IPS-18a (cell line): ENCODE data around the gene LONRF2.

Source experiments
- H3K27ac ChIP-seq: one replicate; pipeline ENCODE4 v1.5.1; 2013; ENCODE audit warnings: low read length
- H3K27me3 ChIP-seq: one replicate; pipeline ENCODE4 v1.6.1; 2013; ENCODE audit warnings: mild to moderate bottlenecking, low read length; ENCODE audit not compliant: control insufficient read depth, insufficient read depth
- H3K36me3 ChIP-seq: one replicate; pipeline ENCODE4 v1.6.1; 2013; ENCODE audit warnings: low read depth, low read length; ENCODE audit not compliant: control insufficient read depth
- H3K4me1 ChIP-seq: one replicate; pipeline ENCODE4 v1.6.1; 2013; ENCODE audit warnings: low read depth, low read length; ENCODE audit not compliant: control insufficient read depth
- H3K4me3 ChIP-seq: one replicate; pipeline ENCODE4 v1.5.1; 2013; ENCODE audit warnings: low read length
- H3K9ac ChIP-seq: one replicate; pipeline ENCODE4 v1.6.1; 2013; ENCODE audit warnings: mild to moderate bottlenecking, low read length, moderate library complexity
- H3K9me3 ChIP-seq: one replicate; pipeline ENCODE4 v1.6.1; 2013; ENCODE audit warnings: low read depth, low read length; ENCODE audit not compliant: control insufficient read depth

Gene LONRF2

DNA sequence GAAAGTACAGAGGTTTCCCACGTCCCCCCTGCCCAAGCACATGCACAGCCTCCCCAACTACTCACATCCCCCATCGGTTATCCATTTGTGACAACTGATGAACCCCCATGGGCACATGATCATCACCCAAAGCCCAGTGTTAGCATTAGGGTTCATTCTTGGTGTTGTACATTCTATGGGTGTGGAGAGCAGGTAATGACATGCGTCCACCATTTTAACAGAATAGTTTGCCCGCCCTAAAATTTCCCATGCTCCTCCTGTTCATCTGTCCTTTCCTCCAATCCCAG, 74.3 kb downstream of the LONRF2 start:
- Histone ChIP-seq H3K9ac (no peak overlapping the region), H3K4me1 (no peaks in the 10 kb centered on the region), H3K4me3 (no peak overlapping the region), H3K36me3 (no peaks in the 10 kb centered on the region), H3K9me3 (no peaks in the 10 kb centered on the region), H3K27me3 (no peaks in the 10 kb centered on the region), H3K27ac (no peak overlapping the region)

DNA sequence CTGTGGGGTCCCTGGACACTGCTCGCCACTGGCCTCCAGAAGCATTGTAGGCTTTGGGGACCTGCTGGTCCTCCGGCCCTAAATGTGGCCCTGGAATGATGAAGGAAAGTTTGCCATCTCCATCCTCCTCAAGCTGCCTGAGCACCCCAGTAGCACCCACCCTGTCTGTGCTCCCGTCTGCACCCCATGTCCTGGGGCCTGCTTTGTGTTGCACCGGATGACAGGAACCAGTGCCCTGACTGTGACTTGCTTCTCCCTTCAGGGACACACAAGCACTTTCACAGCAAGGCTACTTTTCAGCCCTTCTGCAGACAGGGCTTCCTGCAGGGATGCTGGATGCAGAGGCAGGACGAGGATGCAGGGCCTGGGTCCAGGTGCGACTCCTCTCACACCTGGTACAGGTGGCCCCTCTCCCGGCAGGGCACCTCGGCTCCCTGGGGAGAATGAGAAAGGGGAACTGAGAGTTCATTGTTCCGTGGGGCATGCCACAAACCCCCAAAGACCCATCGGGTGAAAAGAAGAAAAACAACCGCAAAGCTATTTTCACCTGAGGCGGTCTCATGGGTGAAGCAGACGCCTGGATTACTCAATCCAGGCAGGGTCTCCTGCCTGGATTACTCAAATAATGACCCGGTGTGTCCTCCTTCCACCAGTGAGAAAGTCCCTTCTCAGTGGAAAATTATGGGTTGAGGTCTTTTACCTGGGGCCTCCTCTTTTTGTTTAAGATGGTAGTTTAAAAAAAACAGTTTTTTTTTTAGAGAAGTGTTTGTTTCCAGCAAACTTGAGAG, 74.9 kb downstream of the LONRF2 start:
- no peaks in the 10 kb centered on the region for H3K4me1 ChIP-seq
- no peak overlapping the region for H3K27ac ChIP-seq
- no peaks in the 10 kb centered on the region for H3K36me3 ChIP-seq
- no peak overlapping the region for H3K9ac ChIP-seq
- H3K9me3 ChIP-seq: no peaks in the 10 kb centered on the region
- H3K27me3 ChIP-seq: no peaks in the 10 kb centered on the region
- H3K4me3 ChIP-seq: no peak overlapping the region

DNA sequence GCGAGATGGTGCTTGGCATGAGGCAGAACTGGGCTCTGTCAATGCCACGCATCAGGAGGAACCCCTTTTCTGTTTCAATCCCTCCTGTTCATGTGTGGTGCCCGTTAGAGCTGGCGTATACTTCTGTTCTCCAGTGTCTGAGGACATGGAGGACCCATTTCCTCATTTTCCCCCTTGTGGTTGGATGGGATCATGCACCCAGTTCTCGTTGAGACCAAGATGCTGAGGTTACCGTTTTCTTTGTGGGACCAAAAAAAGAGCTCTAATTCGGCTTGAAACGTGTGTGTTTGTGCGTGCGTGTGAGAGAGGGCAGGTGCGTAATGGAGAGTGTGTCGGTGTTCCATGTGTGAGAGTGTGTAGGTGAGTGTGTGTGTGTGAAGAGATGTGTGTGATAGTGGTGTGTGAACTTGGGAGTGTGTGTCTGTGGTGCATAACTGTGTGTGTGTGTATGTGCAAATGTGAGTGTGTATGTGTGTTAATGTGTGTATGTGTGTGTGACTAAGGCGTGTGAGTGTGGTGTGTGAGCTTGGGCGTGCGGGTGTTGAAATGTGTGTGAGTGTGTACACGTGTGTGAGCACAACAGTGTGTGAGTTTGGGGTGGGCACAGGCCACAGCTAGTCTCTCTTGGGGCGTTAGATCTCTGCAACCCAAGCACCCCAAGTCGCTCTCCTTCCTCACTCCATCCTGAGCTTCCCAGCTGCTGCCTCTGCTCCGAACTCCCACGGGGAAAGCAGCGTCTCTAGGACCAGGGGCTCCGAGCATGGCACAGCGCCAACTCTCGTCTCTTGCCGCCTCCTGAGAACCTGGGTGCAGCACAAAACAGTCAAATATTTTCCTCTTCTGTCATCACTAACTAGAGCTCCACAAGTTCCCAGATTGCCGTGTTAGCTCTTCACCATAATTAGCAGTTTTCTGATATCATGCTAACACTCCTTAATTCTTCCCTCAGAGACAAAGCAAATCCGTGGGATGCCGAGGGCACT, 75.8 kb downstream of the LONRF2 start:
- Histone ChIP-seq H3K27ac (no peak overlapping the region), H3K4me1 (no peaks in the 10 kb centered on the region), H3K4me3 (no peak overlapping the region), H3K9ac (no peak overlapping the region), H3K36me3 (no peaks in the 10 kb centered on the region), H3K9me3 (no peaks in the 10 kb centered on the region), H3K27me3 (no peaks in the 10 kb centered on the region)

DNA sequence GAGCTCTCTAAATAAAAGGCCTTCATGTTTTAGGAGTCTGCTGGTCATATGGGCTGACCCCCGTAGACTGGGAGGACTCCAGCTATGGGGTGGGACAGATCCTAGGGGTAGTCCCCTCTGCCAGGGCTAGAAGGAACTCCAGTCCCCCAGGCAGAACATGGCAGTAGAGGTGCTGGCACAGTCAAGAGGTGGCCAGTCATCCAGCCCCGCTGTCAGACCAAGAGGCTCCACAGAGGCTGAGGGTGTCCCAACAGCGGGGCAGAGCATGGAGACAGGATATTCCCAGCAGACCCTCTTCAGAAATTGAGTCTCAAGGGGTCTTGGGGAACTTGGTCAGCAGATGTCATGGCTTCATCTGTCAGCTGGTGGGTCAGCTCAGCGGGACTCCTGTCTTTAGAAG, 76.6 kb downstream of the LONRF2 start:
- no peaks in the 10 kb centered on the region for H3K36me3 ChIP-seq
- H3K9me3 ChIP-seq: no peaks in the 10 kb centered on the region
- H3K27ac ChIP-seq: no peak overlapping the region
- H3K27me3 ChIP-seq: peaks cover 4% of the 10 kb centered on the region
- H3K4me1 ChIP-seq: no peaks in the 10 kb centered on the region
- no peak overlapping the region for H3K4me3 ChIP-seq
- no peak overlapping the region for H3K9ac ChIP-seq

DNA sequence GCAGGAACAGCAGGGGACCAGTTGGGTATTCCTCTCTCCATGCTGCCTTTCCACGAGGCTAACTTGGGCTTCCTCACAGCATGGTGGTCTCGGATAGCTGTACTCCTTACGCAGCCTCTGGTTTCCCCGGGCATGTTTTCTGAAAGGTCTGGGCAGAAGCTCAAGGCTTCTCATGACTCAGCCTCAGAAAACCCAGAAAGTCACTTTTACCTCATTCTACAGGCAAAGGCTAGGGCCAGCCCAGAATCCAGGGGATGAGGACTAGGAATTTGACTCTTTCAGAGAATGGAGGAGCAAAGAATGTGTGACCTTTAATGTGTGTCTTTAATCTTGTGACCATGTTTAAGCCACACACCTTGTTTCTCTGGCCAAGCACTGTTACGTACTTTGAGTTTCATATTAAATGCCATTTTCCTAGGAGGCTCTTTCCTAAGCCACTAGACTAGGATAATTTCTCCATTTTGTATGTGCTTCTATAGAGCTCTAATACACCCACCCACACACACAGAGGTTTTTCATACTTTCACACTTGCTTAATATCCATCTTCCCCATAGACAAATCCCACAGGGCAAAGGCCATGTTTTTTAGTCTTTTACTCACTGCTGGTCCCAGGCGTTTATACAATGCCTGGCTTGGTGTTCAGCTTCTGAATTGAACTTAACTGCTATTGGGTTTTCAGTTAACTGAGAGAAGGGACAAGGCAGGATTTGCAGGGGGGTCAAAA, 77.3 kb downstream of the LONRF2 start:
- no peak overlapping the region for H3K9ac ChIP-seq
- no peaks in the 10 kb centered on the region for H3K9me3 ChIP-seq
- H3K4me1 ChIP-seq: no peaks in the 10 kb centered on the region
- no peaks in the 10 kb centered on the region for H3K36me3 ChIP-seq
- peaks cover 4% of the 10 kb centered on the region for H3K27me3 ChIP-seq
- no peak overlapping the region for H3K27ac ChIP-seq
- H3K4me3 ChIP-seq: no peak overlapping the region

DNA sequence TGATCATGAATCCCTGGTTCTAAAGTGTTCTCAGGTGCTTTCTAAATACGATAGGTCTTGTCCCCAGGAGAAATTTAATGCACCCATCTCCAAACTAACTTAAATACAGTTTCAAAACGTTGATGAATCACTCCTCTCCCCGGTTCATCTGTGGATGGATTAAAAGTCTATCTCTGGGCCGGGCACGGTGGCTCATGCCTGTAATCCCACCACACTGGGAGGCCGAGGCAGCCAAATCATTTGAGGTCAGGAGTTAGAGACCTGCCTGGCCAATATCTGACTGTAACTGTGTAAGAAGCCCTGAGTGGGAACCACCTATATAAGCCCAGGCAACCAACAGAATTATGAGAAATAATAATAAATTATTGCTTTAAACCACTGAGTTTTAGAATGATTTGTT, 78.7 kb downstream of the LONRF2 start:
- H3K9ac ChIP-seq: no peak overlapping the region
- no peak overlapping the region for H3K27ac ChIP-seq
- no peaks in the 10 kb centered on the region for H3K36me3 ChIP-seq
- H3K4me3 ChIP-seq: no peak overlapping the region
- peaks cover 4% of the 10 kb centered on the region for H3K27me3 ChIP-seq
- no peaks in the 10 kb centered on the region for H3K9me3 ChIP-seq
- peaks cover 8% of the 10 kb centered on the region for H3K4me1 ChIP-seq

DNA sequence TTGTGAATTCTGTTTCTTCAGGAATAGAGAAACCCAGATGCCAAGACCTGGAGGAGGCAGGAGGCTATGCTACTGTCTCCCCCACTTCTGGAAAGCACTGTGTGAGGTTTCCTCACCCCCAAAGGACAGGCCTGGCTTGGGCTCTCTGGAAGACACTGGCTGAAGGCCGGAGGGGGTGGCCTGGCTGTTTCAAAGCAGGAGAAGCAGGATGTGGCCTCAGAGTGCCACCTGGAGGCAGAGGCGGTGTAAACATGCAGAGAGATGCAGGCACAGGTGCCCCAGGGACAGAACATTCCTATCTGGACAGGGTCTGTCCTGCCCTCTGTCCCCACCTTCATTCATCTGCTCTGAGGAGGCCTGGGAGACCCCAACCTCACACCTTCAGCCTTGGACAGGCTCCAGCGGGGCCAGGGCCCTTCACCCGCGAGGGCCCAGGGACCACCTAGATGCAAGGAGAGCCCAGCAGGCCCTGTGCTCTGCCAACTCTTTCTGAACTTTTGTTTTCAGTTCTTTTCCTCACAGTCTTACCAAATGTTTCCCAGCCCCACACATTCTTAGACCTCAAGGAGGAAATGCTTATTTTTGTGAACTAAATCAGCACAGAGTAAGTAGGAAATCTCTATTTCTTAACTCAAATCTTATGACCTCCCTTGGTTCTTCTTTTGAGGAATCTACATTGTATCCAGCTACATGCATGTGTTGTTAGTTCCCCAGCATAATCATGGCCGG, 79.2 kb downstream of the LONRF2 start:
- Histone ChIP-seq H3K4me1 (peaks cover 8% of the 10 kb centered on the region), H3K9ac (no peak overlapping the region), H3K27ac (no peak overlapping the region), H3K9me3 (no peaks in the 10 kb centered on the region), H3K36me3 (no peaks in the 10 kb centered on the region), H3K27me3 (peaks cover 4% of the 10 kb centered on the region), H3K4me3 (no peak overlapping the region)

DNA sequence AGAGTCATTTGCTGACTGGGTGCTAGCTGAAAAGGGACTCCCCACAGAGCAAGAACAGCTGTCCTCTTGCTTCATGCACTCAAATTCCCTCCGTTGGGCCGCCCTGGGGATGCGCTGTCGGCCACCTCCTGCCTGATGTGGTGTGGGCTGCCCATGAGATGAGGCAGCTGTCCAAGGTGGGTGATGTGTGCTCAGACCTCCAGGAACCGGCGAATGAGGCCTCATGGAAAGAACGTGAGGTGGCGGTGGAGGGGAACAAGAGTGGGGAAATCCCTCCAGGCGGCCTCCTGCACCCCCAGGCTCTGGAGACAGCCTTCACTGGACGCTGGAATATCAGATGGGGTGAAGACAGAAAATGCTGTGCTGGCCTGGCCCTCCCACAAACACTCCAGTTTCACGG, 79.8 kb downstream of the LONRF2 start:
- H3K9ac ChIP-seq: no peak overlapping the region
- H3K4me3 ChIP-seq: no peak overlapping the region
- H3K27ac ChIP-seq: no peak overlapping the region
- peaks cover 8% of the 10 kb centered on the region for H3K4me1 ChIP-seq
- no peaks in the 10 kb centered on the region for H3K36me3 ChIP-seq
- peaks cover 4% of the 10 kb centered on the region for H3K27me3 ChIP-seq
- H3K9me3 ChIP-seq: no peaks in the 10 kb centered on the region

DNA sequence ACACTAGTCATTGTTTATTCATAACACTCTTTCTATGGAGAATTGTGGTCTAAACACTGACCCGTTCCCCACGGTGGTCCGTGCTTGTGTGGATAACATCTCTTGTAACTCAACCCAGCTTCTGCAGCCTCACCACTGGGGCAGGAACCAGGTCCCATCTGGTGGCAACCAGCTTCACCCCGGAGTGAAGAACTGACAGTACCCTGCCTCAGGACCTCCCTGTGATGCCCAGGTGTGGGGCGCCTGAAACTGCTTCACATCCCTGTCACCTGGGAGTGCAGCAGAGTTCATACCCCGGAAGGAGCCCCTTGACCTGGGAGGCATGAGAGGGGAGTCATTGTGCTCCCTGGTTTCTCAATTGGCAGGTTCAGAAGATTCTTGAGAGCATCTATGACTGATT, 81.1 kb downstream of the LONRF2 start:
- peaks cover 4% of the 10 kb centered on the region for H3K27me3 ChIP-seq

DNA sequence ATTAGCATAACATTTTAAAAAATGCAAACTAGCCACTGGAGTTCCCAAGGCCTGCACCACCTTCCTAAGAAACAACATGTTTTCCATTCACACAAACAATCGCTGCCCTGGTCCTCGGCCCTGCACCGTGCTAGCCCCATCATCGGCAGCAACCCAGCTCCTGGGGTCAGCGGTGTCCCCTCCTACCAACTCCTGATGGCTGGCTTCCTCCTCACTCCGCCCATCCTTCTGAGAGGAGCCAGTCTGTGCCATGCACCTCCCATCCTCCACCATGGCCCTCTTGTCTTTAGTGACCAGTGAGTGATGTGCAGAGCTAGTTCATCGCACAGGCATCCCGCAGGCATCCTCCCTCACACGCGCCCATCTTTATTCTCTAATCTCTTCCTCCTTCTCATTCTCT, 81.9 kb downstream of the LONRF2 start:
- peaks cover 8% of the 10 kb centered on the region for H3K4me1 ChIP-seq
- no peaks in the 10 kb centered on the region for H3K36me3 ChIP-seq
- H3K27me3 ChIP-seq: peaks cover 4% of the 10 kb centered on the region
- H3K9ac ChIP-seq: no peak overlapping the region
- H3K4me3 ChIP-seq: no peak overlapping the region
- H3K9me3 ChIP-seq: no peaks in the 10 kb centered on the region
- no peak overlapping the region for H3K27ac ChIP-seq

More for the DNA sequence above, 81.1 kb downstream of the LONRF2 start:
- Histone ChIP-seq H3K4me1 (peaks cover 8% of the 10 kb centered on the region), H3K9me3 (no peaks in the 10 kb centered on the region), H3K27ac (no peak overlapping the region), H3K4me3 (no peak overlapping the region), H3K36me3 (no peaks in the 10 kb centered on the region), H3K9ac (no peak overlapping the region)
